Myometrial cell (primary cell): ENCODE data around the gene RAB23. TPM values are rescaled to one million over a fixed set of nuclear protein-coding genes. Genes with fewer than 3 reads are reported as not detected.

Source experiments
- total RNA-seq: library from RNA; depleted of rRNA; stranded (reverse); fragments of >200 nt; gene quantifications from 2 replicates; pipeline ENCODE4 v1.2.3, GENCODE V29; 2015

Gene RAB23
- total RNA-seq = 26.8 and 40.6 TPM in 2 replicates

DNA sequence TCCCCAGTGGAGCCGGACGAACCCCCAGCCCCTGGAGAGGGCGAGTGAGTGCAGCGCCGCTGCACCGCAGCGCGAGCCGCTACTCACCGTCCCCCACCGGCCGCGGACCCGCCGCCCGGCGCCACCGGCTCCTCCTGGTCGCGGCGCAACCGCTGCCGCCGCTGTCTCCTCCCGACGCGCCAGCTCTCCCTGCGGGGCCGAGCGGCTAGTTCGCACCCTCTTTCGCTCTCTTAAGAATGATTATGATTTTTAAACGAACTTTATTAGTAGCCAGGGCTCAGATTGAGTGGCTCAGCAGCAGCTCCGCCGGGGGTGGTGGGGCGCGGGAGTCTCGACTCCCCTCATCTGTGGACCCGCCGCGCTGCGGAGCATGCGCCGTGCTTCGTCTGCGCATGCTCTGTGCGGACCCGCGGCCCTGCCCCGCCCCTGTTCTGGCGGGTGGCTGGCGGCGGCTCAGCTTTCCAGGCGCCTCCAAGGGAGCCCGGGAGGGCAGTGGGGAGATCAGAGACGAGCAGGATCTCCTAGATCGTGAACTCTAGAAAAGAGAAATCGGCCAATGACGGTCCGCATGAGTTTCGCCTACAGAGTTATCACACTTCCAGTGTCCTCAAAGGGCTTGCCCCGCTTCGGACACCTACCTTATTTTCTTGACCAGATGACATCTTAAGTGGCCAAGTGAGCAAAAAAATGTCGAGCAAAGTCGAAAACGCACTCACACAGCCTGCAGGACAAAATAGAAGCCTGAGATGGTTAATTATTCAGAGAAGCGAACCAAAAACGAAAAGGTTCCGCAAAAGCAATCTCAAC, at the start of gene RAB23:
Gene RAB23, minus strand, starts transcription at position 372 of the 807 bp plus-strand sequence. CDS start 11,927 bp downstream, outside the sequence.

GRCh38 chr6:57172136-57173055, 49.7 kb downstream of the RAB23 start, which contains the start of gene BAG2:
Gene BAG2, plus strand, starts transcription at chr6:57172326. Its CDS starts 372 bp downstream, at chr6:57172698.

Other genes with a start within 250 kb of the RAB23 start
- 6.1 and 11.5 TPM in 2 replicates for gene KIAA1586, start 175.6 kb downstream of the RAB23 start, total RNA-seq
- gene ZNF451, start 132.1 kb downstream of the RAB23 start, total RNA-seq = 20.8 and 21.4 TPM in 2 replicates
- 21.6 and 23.7 TPM in 2 replicates for gene BAG2, start 50.0 kb downstream of the RAB23 start, total RNA-seq
- 28.8 and 34.0 TPM in 2 replicates for gene PRIM2, start 95.3 kb upstream of the RAB23 start, total RNA-seq